HepG2 (cell line): ENCODE measurements around the gene RNASE4. TPM values are rescaled to one million over a fixed set of nuclear protein-coding genes. Genes with fewer than 3 reads are reported as not detected.

Source experiments
- HNRNPH1 ChIP-seq: fragments of 200-400 bp; formaldehyde crosslinking; optimal IDR thresholded peaks from 2 replicates; pipeline ENCODE3; 2017; ENCODE audit warnings: mild to moderate bottlenecking, low read depth, low read length
- IKZF1 ChIP-seq: fragments of 450-650 bp; IDR thresholded peaks from 2 replicates; pipeline ENCODE4 v1.7.1; 2016
- KLF11 ChIP-seq: IDR thresholded peaks from 2 replicates; pipeline ENCODE4 v1.6.1; 2016; ENCODE audit warnings: missing compliant biosample characterization
- NFAT5 ChIP-seq: sonication (generic); formaldehyde crosslinking; IDR thresholded peaks from 2 replicates; pipeline ENCODE4 v1.4.0; 2020; ENCODE audit warnings: missing genetic modification reagents
- PRDM4 ChIP-seq: sonication (generic); formaldehyde crosslinking; IDR thresholded peaks from 2 replicates; pipeline ENCODE4 v1.9.0; 2021; ENCODE audit warnings: missing genetic modification reagents, borderline replicate concordance
- PRPF4 ChIP-seq: fragments of 200-400 bp; formaldehyde crosslinking; IDR thresholded peaks from 2 replicates; pipeline ENCODE4 v1.6.1; 2016; ENCODE audit warnings: low read length, low read depth; ENCODE audit not compliant: poor library complexity, severe bottlenecking
- SMAD9 ChIP-seq: sonication (generic); formaldehyde crosslinking; IDR thresholded peaks from 2 replicates; pipeline ENCODE4 v1.5.1; 2020; ENCODE audit warnings: mild to moderate bottlenecking, missing genetic modification reagents
- SNAPC2 ChIP-seq: sonication (generic); formaldehyde crosslinking; IDR thresholded peaks from 2 replicates; pipeline ENCODE4 v1.8.1; 2022; ENCODE audit warnings: mild to moderate bottlenecking, missing genetic modification reagents
- SRSF4 ChIP-seq: fragments of 200-400 bp; formaldehyde crosslinking; IDR thresholded peaks from one replicate; pipeline ENCODE4 v1.6.1; 2018; ENCODE audit warnings: mild to moderate bottlenecking, low read depth, low read length, moderate library complexity; ENCODE audit not compliant: poor library complexity, severe bottlenecking
- ZNF337 ChIP-seq: sonication (generic); formaldehyde crosslinking; IDR thresholded peaks from 2 replicates; pipeline ENCODE4 v1.5.1; 2020; ENCODE audit warnings: missing genetic modification reagents, low read depth, mild to moderate bottlenecking, borderline replicate concordance
- ZNF430 ChIP-seq: sonication (generic); formaldehyde crosslinking; IDR thresholded peaks from 2 replicates; pipeline ENCODE4 v1.9.0; 2021; ENCODE audit warnings: mild to moderate bottlenecking, missing genetic modification reagents
- ZNF496 ChIP-seq: sonication (generic); formaldehyde crosslinking; IDR thresholded peaks from 2 replicates; pipeline ENCODE4 v1.8.1; 2023; ENCODE audit warnings: mild to moderate bottlenecking, moderate library complexity, missing genetic modification reagents; ENCODE audit not compliant: insufficient replicate concordance
- ZNF777 ChIP-seq: sonication (generic); formaldehyde crosslinking; IDR thresholded peaks from 2 replicates; pipeline ENCODE4 v1.4.0; 2020; ENCODE audit warnings: missing genetic modification reagents
- ZNF83 ChIP-seq: sonication (generic); formaldehyde crosslinking; IDR thresholded peaks from 2 replicates; pipeline ENCODE4 v1.4.0; 2020; ENCODE audit warnings: missing genetic modification reagents, mild to moderate bottlenecking, borderline replicate concordance
- polyA plus RNA-seq, 8 experiments: library from polyadenylated mRNA; depleted of rRNA in 3 of 8; stranded (reverse) in 7 of 8; unstranded in 1 of 8; fragments of >200 nt; fragmentation: Illumina TruSeq in 4 of 8; extraction: Trizol in 4 of 8; gene quantifications; 2 replicates each; pipeline versions ENCODE4 v1.2.1 to v1.2.3, GENCODE V29; 2011 to 2016; ENCODE audit warnings: low read depth in 4 of 8, missing spikeins in 1 of 8, mixed read lengths in 1 of 8; ENCODE audit not compliant: insufficient read depth in 1 of 8
- total RNA-seq, 5 experiments: library from RNA; depleted of rRNA; stranded (reverse); fragments of >200 nt; fragmentation: Illumina TruSeq; extraction: Trizol; gene quantifications; 2 replicates each; pipeline ENCODE4 v1.2.3, GENCODE V29; 2016; ENCODE audit warnings: low read depth in 1 of 5
- TF ChIP-seq, protein P1 (sequence below): sonication (generic); formaldehyde crosslinking; IDR thresholded peaks from 2 replicates; pipeline ENCODE4 v1.5.1; 2020; ENCODE audit warnings: mild to moderate bottlenecking, moderate library complexity, missing genetic modification reagents

RNASE4 gene
- total and polyA plus RNA-seq, 2 of the 13 experiments (the other 11 are each of a cell fraction or from before 2014, with no cell fraction given), result 109 to 983 TPM

- TF ChIP-seq NFAT5 (CRISPR knock-in tag) (peak; percentile 45; the same call in 1 of the 2 replicates), IKZF1 (no peak), SRSF4 (no peak), PRDM4 (CRISPR knock-in tag) (no peak), ZNF496 (CRISPR knock-in tag) (no peak), PRPF4 (peak; percentile 90), SMAD9 (CRISPR knock-in tag) (no peak), ZNF430 (peak; percentile 6; the same call in 1 of the 2 replicates), ZNF337 (CRISPR knock-in tag) (peak; percentile 82; the same call in 1 of the 2 replicates), HNRNPH1 (no peak), KLF11 (0 out of 2 replicates have a peak, but pooled peaks have one; percentile 18), ZNF83 (CRISPR knock-in tag) (0 out of 2 replicates have a peak, but pooled peaks have one; percentile 4), SNAPC2 (CRISPR knock-in tag) (peak; percentile 71), ZNF777 (no peak; the same call in 1 of the 2 replicates)
- TF ChIP-seq, protein P1, sequence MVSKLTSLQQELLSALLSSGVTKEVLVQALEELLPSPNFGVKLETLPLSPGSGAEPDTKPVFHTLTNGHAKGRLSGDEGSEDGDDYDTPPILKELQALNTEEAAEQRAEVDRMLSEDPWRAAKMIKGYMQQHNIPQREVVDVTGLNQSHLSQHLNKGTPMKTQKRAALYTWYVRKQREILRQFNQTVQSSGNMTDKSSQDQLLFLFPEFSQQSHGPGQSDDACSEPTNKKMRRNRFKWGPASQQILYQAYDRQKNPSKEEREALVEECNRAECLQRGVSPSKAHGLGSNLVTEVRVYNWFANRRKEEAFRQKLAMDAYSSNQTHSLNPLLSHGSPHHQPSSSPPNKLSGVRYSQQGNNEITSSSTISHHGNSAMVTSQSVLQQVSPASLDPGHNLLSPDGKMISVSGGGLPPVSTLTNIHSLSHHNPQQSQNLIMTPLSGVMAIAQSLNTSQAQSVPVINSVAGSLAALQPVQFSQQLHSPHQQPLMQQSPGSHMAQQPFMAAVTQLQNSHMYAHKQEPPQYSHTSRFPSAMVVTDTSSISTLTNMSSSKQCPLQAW (CRISPR knock-in tag), result peak; percentile 72
Observed at GRCh38 chr14:20683891-20684661, at the start of gene RNASE4 (continued).
